Stimulated activated CD4-positive, alpha-beta T cell treated with anti-CD3 and anti-CD28 coated beads, TNF-alpha, amount 100 ng/mL, for 24 hours (primary cell): ENCODE data around the gene CMIP.
"Not testable (repeated sequence)": the region's sequence is repeated elsewhere in the genome, so short reads cannot be mapped to it uniquely, and the experiment has no call there.

Experiments used
- DNase-seq, 3 experiments: peaks; one replicate each; pipeline ENCODE4 v3.0.0-alpha.2; 2020; ENCODE audit warnings: low read depth in 3 of 3

CMIP gene

GRCh38 chr16:81444448-81445121 lies at the start of gene CMIP:
Gene CMIP (plus strand): TSS chr16:81444808.
- peak in 2 of 3 experiments; percentile 56 to 76 for DNase-seq

- no peak for DNase-seq
Measured at GRCh38 chr16:81394966-81395655, 49.5 kb upstream of the CMIP start.

- DNase-seq, result no peak
Measured at GRCh38 chr16:81397058-81397878, 47.3 kb upstream of the CMIP start.

GRCh38 chr16:81397879-81398520 lies 46.6 kb upstream of the CMIP start:
- no peak for DNase-seq

- no peak for DNase-seq
Measured at GRCh38 chr16:81399909-81400308, 44.7 kb upstream of the CMIP start.

GRCh38 chr16:81401035-81401950 lies 43.3 kb upstream of the CMIP start:
- DNase-seq, result no peak

- no peak for DNase-seq
Measured at GRCh38 chr16:81403208-81403600, 41.4 kb upstream of the CMIP start.

- DNase-seq, result peak; percentile 60 to 78 (median 67)
Measured at GRCh38 chr16:81403601-81404391, 40.8 kb upstream of the CMIP start.

GRCh38 chr16:81405002-81405401 lies 39.6 kb upstream of the CMIP start:
- DNase-seq, result not testable (repeated sequence)

GRCh38 chr16:81405702-81406113 lies 38.9 kb upstream of the CMIP start:
- no peak for DNase-seq

GRCh38 chr16:81408409-81408950 lies 36.1 kb upstream of the CMIP start:
- DNase-seq, result no peak

- no peak for DNase-seq
Measured at GRCh38 chr16:81409016-81409556, 35.5 kb upstream of the CMIP start.

- no peak for DNase-seq
Measured at GRCh38 chr16:81410643-81411293, 33.8 kb upstream of the CMIP start.

- DNase-seq, result no peak
Measured at GRCh38 chr16:81413245-81413990, 31.2 kb upstream of the CMIP start.

GRCh38 chr16:81415751-81416150 lies 28.9 kb upstream of the CMIP start:
- no peak for DNase-seq

GRCh38 chr16:81416749-81417148 lies 27.9 kb upstream of the CMIP start:
- DNase-seq, result no peak

GRCh38 chr16:81417210-81417609 lies 27.4 kb upstream of the CMIP start:
- no peak for DNase-seq

- DNase-seq, result no peak
Measured at GRCh38 chr16:81419806-81420205, 24.8 kb upstream of the CMIP start.
